Measurements from ENCODE around the gene KCNIP4. TPM values are rescaled to one million over a fixed set of nuclear protein-coding genes. Genes with fewer than 3 reads are reported as not detected.
A peak's percentile ranks its signal among the peaks of the same experiment; 100 is the strongest.

Gene KCNIP4
- total RNA-seq, 1 donor from 2014 or later, result 0.59 TPM

DNA sequence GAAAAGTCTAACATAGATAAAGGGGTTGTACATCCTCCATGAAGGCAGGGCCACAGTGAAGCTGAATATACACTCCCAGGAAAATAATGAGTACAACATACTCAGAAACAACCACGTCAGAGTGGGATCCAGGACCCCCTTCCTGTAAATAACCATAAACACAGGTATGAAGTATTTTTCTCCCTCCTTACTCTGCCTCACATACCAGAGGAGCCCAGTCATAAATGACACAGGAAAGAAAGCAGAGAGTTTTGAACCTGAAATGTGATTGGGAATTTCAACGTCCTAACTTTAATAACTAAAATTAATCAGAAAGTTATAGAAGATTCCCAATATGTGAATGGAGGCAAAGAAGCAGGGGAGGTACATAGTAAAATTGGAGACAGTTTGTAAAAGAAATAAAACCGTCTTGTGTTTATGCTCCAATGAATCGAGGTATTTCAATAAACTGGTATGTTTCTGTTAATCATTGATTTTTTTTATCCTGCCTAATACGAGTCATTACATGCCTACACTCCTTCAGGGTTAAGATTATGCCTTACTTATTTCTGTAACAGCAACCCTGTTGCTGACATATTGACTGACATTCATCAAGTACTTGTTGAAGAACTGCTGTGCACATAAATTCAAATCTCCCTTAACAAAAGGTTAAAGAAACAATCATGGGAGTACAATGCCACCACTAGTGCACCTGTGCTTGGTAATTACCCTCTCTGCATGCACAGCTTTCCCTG is 431.3 kb downstream of the KCNIP4 start:
- FAIRE-seq (no peak), DNase-seq (ENCODE audit: low read depth) (no peak)
- no peak overlapping the region for H3K27ac Mint-ChIP-seq (ENCODE audit: unreplicated experiment)
- no peaks in the 10 kb centered on the region for H3K9me3 Mint-ChIP-seq (ENCODE audit: unreplicated experiment)
- H3K27me3 Mint-ChIP-seq (ENCODE audit: low read depth, unreplicated experiment), result peaks cover 2% of the 10 kb centered on the region
- Histone ChIP-seq H3K4me3 (ENCODE audit: insufficient read depth, low read depth, low read length) (no peak overlapping the region), H3K4me2 (ENCODE audit: low read length) (no peak overlapping the region), H4K20me1 (ENCODE audit: insufficient read depth, low read length) (no peaks in the 10 kb centered on the region), H3K4me1 (ENCODE audit: insufficient read depth, low read length) (no peaks in the 10 kb centered on the region), H2AFZ (ENCODE audit: low read depth, low read length) (no peak overlapping the region), H3K36me3 (ENCODE audit: insufficient read depth, low read length) (no peaks in the 10 kb centered on the region), H3K27me3 (ENCODE audit: insufficient read depth, low read length) (no peaks in the 10 kb centered on the region), H3K9ac (ENCODE audit: low read length) (no peak overlapping the region), H3K27ac (ENCODE audit: low read depth, low read length) (no peak overlapping the region), H3K9me3 (ENCODE audit: insufficient read depth, low read depth, low read length) (no peaks in the 10 kb centered on the region), H3K79me2 (ENCODE audit: insufficient read depth, low read length) (no peaks in the 10 kb centered on the region)
- TF ChIP-seq, protein P1, sequence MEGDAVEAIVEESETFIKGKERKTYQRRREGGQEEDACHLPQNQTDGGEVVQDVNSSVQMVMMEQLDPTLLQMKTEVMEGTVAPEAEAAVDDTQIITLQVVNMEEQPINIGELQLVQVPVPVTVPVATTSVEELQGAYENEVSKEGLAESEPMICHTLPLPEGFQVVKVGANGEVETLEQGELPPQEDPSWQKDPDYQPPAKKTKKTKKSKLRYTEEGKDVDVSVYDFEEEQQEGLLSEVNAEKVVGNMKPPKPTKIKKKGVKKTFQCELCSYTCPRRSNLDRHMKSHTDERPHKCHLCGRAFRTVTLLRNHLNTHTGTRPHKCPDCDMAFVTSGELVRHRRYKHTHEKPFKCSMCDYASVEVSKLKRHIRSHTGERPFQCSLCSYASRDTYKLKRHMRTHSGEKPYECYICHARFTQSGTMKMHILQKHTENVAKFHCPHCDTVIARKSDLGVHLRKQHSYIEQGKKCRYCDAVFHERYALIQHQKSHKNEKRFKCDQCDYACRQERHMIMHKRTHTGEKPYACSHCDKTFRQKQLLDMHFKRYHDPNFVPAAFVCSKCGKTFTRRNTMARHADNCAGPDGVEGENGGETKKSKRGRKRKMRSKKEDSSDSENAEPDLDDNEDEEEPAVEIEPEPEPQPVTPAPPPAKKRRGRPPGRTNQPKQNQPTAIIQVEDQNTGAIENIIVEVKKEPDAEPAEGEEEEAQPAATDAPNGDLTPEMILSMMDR (IDR thresholded peaks at IDR 0.05; ENCODE audit: insufficient read depth, low read depth, low read length), result no peak
- TF ChIP-seq EZH2 (IDR thresholded peaks at IDR 0.05; ENCODE audit: insufficient read depth, low read length), result no peak
- H3K4me1 Mint-ChIP-seq (ENCODE audit: low read depth, unreplicated experiment), result peaks cover 14% of the 10 kb centered on the region
- no peaks in the 10 kb centered on the region for H3K36me3 Mint-ChIP-seq (ENCODE audit: low read depth, unreplicated experiment)
- H3K4me3 Mint-ChIP-seq (ENCODE audit: unreplicated experiment), result no peak overlapping the region

DNA sequence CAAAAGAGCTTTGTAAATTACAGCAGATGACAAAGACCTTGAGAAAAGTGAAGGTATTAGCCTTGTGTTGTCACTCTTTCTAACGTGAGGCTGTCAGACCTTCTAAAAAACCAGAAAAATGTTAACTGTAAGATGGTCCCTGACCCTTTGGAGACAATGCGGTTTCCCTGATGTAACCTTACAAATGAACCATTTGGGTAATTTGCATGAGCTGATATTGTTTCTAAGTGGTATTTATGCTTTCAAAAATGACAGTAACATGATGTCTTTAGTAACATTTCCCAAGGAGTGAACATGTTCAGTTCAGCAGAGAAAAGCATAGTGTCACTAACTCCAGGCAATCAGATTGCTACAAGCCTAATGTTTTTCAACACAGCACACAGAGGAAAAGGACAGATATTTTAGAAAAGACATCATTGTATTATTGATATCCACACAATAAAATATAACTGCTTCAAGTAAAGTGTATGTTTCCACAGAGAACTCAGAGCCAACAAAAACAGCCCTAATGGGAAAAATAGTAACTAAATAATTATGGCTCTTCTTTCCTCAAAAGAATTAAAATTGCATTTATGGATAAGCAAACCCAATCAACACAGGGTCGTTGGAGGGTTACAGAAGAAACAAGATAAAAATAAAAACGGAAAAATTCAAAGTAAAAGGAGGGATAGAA is 434.4 kb downstream of the KCNIP4 start:
- H3K79me2 ChIP-seq (ENCODE audit: insufficient read depth, low read length), result no peaks in the 10 kb centered on the region
- H2AFZ ChIP-seq (ENCODE audit: low read depth, low read length), result no peak overlapping the region
- H3K9ac ChIP-seq (ENCODE audit: low read length), result no peak overlapping the region
- H4K20me1 ChIP-seq (ENCODE audit: insufficient read depth, low read length), result no peaks in the 10 kb centered on the region
- no peaks in the 10 kb centered on the region for H3K9me3 ChIP-seq (ENCODE audit: insufficient read depth, low read depth, low read length)
- H3K27ac ChIP-seq (ENCODE audit: low read depth, low read length), result no peak overlapping the region
- peaks cover 14% of the 10 kb centered on the region for H3K4me1 Mint-ChIP-seq (ENCODE audit: low read depth, unreplicated experiment)
- no peak for FAIRE-seq
- no peak overlapping the region for H3K4me3 Mint-ChIP-seq (ENCODE audit: unreplicated experiment)
- H3K36me3 ChIP-seq (ENCODE audit: insufficient read depth, low read length), result no peaks in the 10 kb centered on the region
- peaks cover 2% of the 10 kb centered on the region for H3K27me3 Mint-ChIP-seq (ENCODE audit: low read depth, unreplicated experiment)
- no peaks in the 10 kb centered on the region for H3K4me1 ChIP-seq (ENCODE audit: insufficient read depth, low read length)
- H3K4me2 ChIP-seq (ENCODE audit: low read length), result no peak overlapping the region
- H3K4me3 ChIP-seq (ENCODE audit: insufficient read depth, low read depth, low read length), result no peak overlapping the region
- no peaks in the 10 kb centered on the region for H3K36me3 Mint-ChIP-seq (ENCODE audit: low read depth, unreplicated experiment)
- no peak overlapping the region for H3K27ac Mint-ChIP-seq (ENCODE audit: unreplicated experiment)
- H3K27me3 ChIP-seq (ENCODE audit: insufficient read depth, low read length), result no peaks in the 10 kb centered on the region
- no peaks in the 10 kb centered on the region for H3K9me3 Mint-ChIP-seq (ENCODE audit: unreplicated experiment)
- DNase-seq (ENCODE audit: low read depth), result no peak
- TF ChIP-seq, protein P1 (IDR thresholded peaks at IDR 0.05; ENCODE audit: insufficient read depth, low read depth, low read length), result no peak
- no peak for TF ChIP-seq EZH2 (IDR thresholded peaks at IDR 0.05; ENCODE audit: insufficient read depth, low read length)

DNA sequence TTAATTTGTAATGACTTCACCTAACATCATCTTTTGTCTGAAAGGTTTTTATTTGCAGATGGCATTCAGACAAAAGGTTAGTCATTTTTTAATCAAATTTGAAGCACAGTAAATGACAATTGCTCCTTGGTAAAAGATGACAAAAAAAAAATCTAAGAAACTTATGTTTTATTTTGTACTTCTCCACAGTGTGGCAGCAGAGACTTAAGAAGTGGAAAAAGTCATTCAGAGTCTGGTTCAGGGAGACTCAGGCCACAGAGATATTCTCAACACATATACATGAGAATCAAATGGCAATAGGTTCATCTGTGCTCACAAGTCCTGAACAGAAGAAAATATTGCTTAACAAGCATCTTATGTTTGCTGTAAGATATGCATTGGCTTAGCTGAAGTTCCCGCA is 436.2 kb downstream of the KCNIP4 start:
- no peaks in the 10 kb centered on the region for H3K9me3 ChIP-seq (ENCODE audit: insufficient read depth, low read depth, low read length)
- H3K9ac ChIP-seq (ENCODE audit: low read length), result no peak overlapping the region
- no peaks in the 10 kb centered on the region for H4K20me1 ChIP-seq (ENCODE audit: insufficient read depth, low read length)
- Mint-ChIP-seq H3K36me3 (ENCODE audit: low read depth, unreplicated experiment) (no peaks in the 10 kb centered on the region), H3K9me3 (ENCODE audit: unreplicated experiment) (no peaks in the 10 kb centered on the region), H3K27me3 (ENCODE audit: low read depth, unreplicated experiment) (peaks cover 2% of the 10 kb centered on the region), H3K27ac (ENCODE audit: unreplicated experiment) (no peak overlapping the region), H3K4me1 (ENCODE audit: low read depth, unreplicated experiment) (peaks cover 12% of the 10 kb centered on the region), H3K4me3 (ENCODE audit: unreplicated experiment) (no peak overlapping the region)
- TF ChIP-seq EZH2 (IDR thresholded peaks at IDR 0.05; ENCODE audit: insufficient read depth, low read length), result no peak
- TF ChIP-seq, protein P1 (IDR thresholded peaks at IDR 0.05; ENCODE audit: insufficient read depth, low read depth, low read length), result peak; percentile 47
- H3K4me1 ChIP-seq (ENCODE audit: insufficient read depth, low read length), result no peaks in the 10 kb centered on the region
- H3K4me3 ChIP-seq (ENCODE audit: insufficient read depth, low read depth, low read length), result no peak overlapping the region
- DNase-seq (ENCODE audit: low read depth) (peak; percentile 14), FAIRE-seq (no peak)
- no peak overlapping the region for H2AFZ ChIP-seq (ENCODE audit: low read depth, low read length)
- no peak overlapping the region for H3K27ac ChIP-seq (ENCODE audit: low read depth, low read length)
- no peaks in the 10 kb centered on the region for H3K36me3 ChIP-seq (ENCODE audit: insufficient read depth, low read length)
- no peak overlapping the region for H3K4me2 ChIP-seq (ENCODE audit: low read length)
- no peaks in the 10 kb centered on the region for H3K79me2 ChIP-seq (ENCODE audit: insufficient read depth, low read length)
- H3K27me3 ChIP-seq (ENCODE audit: insufficient read depth, low read length), result no peaks in the 10 kb centered on the region
